DMS79 treated with DMSO at 0.1 percent for 48 hours (cell line): ENCODE measurements around the gene ANO2.

ENCODE experiments used
- DNase-seq: peaks from one replicate; lab custom pipeline; 2025; lab: John Stamatoyannopoulos, UW

Gene ANO2

DNA sequence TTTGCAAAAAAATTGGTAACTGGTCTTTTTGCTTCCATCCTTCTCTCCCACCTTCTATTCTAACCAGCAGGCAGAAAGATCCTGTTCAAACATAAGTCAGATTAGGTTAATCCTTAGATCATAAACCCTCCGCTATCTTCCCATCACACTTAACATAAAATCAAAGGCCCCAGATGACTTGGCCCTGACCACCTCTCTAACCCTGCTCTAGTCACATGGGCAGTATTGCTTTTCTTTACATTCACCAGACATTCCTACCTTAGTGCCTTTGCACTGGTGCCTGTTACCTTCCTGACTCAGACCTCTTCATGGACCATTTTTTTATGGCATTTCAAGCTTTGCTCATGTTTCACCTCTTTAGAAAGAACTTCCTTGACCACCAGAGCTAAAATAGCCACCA lies 429.6 kb downstream of the ANO2 start:
- no peak for DNase-seq

DNA sequence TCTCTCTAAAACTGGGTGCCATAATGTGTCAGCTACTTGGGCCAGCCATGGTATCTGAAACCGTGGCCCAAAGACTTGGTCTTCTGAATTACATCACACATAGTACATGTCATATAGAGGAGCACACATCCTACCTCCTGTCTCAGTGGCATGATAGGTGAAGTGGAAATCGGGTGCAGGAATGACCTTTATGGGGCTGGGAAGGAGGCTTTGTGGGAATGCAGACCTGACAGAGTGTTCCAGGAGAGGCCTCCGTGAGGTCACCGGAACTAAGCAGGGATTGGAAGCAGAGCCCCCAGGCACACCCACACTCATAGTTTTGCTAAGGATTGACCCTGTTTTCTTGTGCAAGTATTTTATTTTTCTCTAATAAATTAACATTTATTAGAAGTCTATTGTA lies 430.5 kb downstream of the ANO2 start:
- no peak for DNase-seq

DNA sequence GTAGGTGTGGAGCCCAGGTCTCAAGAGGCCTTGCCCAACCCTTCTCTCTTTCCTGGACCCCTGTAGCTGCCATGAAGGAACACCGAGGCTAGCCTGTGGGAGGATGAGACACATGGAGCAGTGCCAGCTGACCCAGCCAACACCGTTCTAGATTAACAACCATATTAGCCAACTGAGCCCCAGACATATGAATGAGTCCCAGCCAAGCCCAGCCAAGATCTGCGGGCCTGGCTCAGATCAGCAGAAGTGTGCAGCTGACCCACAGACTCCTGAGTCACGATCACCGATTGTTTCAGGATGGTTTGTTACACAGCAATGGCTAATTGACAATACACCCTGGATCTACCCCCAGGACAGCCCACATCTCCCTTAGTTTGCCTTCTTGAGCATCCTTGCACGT lies 431.0 kb downstream of the ANO2 start:
- no peak for DNase-seq

DNA sequence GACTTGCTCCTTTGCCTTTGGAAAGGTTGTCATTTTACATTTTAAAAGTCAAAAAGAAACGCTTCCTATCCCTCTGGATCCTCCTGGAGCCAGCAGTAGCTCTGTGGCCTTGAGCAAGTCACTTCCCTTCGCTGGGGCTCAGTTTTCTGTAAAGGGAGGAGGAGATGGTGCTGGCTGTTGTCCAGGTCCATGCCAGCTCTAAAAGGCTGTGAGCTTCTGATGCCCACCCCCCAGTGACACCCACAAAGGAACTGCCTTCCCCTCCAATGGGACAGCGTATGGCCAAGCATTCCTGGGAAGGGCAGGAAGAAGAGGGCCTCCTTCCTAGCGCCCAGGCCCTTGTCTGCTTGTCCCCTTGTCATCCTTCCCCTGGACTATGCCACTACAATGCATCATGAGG lies 431.7 kb downstream of the ANO2 start:
- DNase-seq = no peak
